GM19240 (cell line): ENCODE data around the gene IP6K1.
"Not testable (repeated sequence)": the region's sequence is repeated elsewhere in the genome, so short reads cannot be mapped to it uniquely, and the experiment has no call there.

Source experiments
- DNase-seq: peaks from one replicate; pipeline ENCODE4 v3.0.0; 2011; ENCODE audit warnings: low spot score; ENCODE audit not compliant: insufficient read length

IP6K1 gene

GRCh38 chr3:49689046-49689907, 97.1 kb downstream of the IP6K1 start, which contains the start of the genes MST1 and RNF123:
TSS of gene MST1 (minus strand) at chr3:49689474. CDS start at chr3:49688691, 783 bp downstream.
TSS of gene RNF123 (plus strand) at chr3:49689557. CDS start at chr3:49691166, 1,609 bp downstream.
- DNase-seq, result peak; percentile 94

GRCh38 chr3:49688338-49689045, 97.8 kb downstream of the IP6K1 start:
- DNase-seq, result not testable (repeated sequence)

- DNase-seq, result not testable (repeated sequence)
Measured at GRCh38 chr3:49687424-49687795, 98.9 kb downstream of the IP6K1 start.

- not testable (repeated sequence) for DNase-seq
Measured at GRCh38 chr3:49686769-49687423, 99.4 kb downstream of the IP6K1 start.

GRCh38 chr3:49686346-49686745, 100.0 kb downstream of the IP6K1 start:
- not testable (repeated sequence) for DNase-seq

- DNase-seq, result not testable (repeated sequence)
Measured at GRCh38 chr3:49685846-49686245, 100.5 kb downstream of the IP6K1 start.

GRCh38 chr3:49685103-49685502, 101.2 kb downstream of the IP6K1 start:
- not testable (repeated sequence) for DNase-seq

GRCh38 chr3:49684453-49684852, 101.9 kb downstream of the IP6K1 start:
- DNase-seq, result not testable (repeated sequence)

- no peak for DNase-seq
Measured at GRCh38 chr3:49683162-49683561, 103.2 kb downstream of the IP6K1 start.

GRCh38 chr3:49681543-49681942, 104.8 kb downstream of the IP6K1 start:
- DNase-seq, result no peak

GRCh38 chr3:49681232-49681522, 105.2 kb downstream of the IP6K1 start:
- DNase-seq, result no peak

- DNase-seq, result no peak
Measured at GRCh38 chr3:49680493-49681231, 105.7 kb downstream of the IP6K1 start.

GRCh38 chr3:49675912-49676311, 110.4 kb downstream of the IP6K1 start:
- no peak for DNase-seq

GRCh38 chr3:49674497-49674983, 111.8 kb downstream of the IP6K1 start:
- DNase-seq, result no peak
